Glomerular visceral epithelial cell (primary cell): ENCODE data around the gene ACTL7B.
"Not testable (repeated sequence)": the region's sequence is repeated elsewhere in the genome, so short reads cannot be mapped to it uniquely, and the experiment has no call there.

Experiments used
- DNase-seq: peaks from one replicate; pipeline ENCODE4 v3.0.0-alpha.2; 2016; ENCODE audit errors: extremely low spot score

ACTL7B gene

GRCh38 chr9:108869092-108869725, 13.4 kb upstream of the ACTL7B start:
- peak; percentile 18 for DNase-seq

DNA sequence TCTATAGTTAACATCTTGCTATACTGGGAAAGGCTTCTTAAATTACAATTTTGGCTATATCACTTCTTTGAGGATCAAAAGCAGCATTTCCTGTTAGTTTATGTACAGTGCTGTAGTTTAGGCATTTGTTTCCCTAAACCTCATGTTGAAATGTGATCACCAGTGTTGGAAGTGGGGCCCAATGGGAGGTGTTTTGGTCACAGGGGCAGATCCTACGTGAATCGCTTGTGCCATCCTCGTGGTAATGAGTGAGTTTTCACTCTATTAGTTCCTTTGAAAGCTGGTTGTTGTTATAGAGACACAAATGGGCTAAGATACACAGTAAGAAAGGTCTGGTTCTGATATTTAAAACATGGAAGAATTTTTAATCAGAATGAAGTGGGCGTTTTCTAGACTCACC, 12.0 kb upstream of the ACTL7B start:
- DNase-seq, result no peak

DNA sequence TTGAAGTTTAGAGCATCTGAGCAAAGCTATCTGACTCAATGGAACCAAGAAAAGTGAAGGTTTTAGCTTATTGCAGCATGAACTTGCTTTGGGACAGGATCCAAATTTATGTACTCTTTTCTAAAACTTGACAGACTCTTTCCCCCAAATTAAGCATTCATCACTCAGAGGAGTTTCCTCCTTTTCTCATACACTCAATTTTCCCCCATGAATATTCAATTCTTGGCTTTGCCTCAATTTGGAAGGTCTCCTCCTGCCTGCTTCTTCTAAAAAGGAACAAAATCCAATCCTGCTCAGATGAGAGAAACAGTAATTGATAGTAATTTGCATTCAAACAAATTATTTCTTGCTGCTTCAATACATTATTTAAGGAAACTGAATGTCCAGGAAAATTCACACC, 11.3 kb upstream of the ACTL7B start:
- DNase-seq, result no peak

GRCh38 chr9:108866001-108866420, 10.2 kb upstream of the ACTL7B start:
- no peak for DNase-seq

DNA sequence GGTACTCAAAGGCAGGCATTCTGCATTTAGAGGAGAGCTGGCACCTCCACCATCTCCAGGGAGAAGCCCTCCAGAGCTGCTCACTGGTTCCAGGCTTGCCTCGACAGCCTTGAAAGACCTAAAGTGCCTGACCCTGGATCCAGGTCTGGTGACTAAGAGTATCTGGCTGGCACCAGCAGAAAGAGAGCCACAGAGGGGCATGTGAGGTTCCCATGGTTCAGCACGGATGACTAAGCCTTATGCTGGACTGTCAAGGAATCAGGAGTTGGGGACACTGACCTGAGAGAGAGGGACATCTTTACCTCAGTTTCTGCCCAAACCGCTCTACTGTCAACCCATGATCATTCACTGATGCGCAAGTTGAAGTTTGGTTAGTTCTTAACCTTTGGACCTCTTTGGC, 9.3 kb upstream of the ACTL7B start:
- no peak for DNase-seq

- DNase-seq, result no peak
These were observed 8.7 kb upstream of the ACTL7B start for GRCh38 chr9:108864446-108864845.

GRCh38 chr9:108863891-108864290, 8.1 kb upstream of the ACTL7B start:
- DNase-seq, result no peak

DNA sequence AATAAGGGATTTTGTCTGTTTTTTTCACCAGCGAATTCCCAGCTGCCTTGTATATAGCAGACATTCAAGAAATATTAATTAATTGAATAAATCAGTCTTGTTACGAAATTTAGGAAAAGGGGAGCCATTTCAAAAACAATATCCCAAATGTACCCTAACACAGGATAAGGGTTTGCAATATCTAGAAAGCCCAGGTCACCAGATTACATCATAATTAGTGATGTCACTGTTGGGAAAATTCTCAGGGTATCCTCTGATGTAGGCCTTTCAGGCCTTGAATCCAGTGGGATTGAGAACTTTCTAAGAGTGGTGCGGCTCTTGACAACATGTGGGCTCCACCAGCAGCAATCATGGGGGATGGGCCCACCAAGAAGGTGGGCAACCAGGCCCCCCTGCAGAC, 6.2 kb upstream of the ACTL7B start, which contains the start of gene ACTL7A:
Gene ACTL7A (plus strand): TSS at position 270 of the 400 bp plus-strand sequence. CDS start 57 bp downstream, at position 327.
- DNase-seq, result no peak

DNA sequence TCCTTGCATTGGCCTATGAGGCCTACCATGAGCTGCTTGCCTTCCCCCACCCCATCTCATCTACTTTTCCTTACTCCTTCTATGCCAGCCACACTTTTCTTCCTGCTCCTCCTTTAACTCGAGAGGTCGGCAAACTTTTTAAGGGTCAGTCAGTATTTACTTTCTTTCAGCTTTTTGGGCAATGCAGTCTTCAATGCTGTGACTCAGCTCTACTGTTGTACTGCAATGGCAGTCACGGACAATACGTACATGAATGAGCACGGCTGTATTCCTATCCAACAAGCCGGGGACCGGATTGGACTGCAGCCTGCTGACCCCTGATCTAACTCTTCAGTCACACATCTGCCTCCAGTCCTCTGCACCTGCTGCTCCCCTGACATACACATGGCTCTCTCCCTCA, 5.7 kb upstream of the ACTL7B start:
- no peak for DNase-seq

DNA sequence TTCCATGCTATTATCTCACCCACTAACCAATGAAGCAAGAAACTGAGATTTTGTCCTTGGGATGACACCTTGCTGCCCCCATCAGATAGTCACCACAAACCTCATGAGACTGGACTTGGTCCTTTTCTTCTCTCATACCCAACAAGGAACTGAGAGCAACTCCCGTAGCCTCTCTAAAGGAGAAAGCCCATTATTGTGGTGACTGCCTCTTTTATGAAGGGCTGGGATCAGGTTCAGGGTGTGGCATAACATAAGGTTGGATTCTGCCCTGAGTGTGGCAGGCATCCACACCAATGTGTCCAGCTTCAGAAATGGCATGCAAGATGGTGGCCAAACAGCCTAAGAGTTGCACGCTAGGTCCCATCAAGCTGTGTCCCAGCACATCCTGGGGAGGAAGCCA, 5.0 kb upstream of the ACTL7B start:
- no peak for DNase-seq

- no peak for DNase-seq
These were observed 4.6 kb upstream of the ACTL7B start for GRCh38 chr9:108860354-108860753.

- DNase-seq, result peak; percentile 22
These were observed 3.8 kb upstream of the ACTL7B start for GRCh38 chr9:108859459-108860114.

DNA sequence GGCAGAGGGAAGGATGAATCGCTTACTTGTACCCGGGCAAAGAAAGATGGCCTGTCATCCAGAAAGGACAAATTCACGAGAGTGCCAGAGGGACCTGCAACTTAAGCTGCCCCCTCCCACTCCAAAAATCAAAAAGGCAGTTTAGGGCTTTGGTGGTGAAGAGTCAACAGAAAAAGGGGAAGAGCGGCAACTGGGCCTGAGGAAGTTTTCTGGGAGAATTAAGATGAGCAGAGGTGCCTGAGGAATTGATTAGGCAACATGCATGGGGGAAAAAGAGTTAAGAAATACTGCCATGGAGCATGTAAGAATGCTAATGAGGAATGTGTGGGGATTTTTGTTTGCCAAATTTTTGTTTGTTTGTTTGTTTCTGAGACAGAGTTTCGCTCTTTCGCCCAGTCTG, 1.8 kb upstream of the ACTL7B start:
- DNase-seq, result no peak

GRCh38 chr9:108855529-108855886, 278 bp downstream of the ACTL7B start:
- DNase-seq, result no peak

GRCh38 chr9:108854641-108855528, 901 bp downstream of the ACTL7B start:
- no peak for DNase-seq

DNA sequence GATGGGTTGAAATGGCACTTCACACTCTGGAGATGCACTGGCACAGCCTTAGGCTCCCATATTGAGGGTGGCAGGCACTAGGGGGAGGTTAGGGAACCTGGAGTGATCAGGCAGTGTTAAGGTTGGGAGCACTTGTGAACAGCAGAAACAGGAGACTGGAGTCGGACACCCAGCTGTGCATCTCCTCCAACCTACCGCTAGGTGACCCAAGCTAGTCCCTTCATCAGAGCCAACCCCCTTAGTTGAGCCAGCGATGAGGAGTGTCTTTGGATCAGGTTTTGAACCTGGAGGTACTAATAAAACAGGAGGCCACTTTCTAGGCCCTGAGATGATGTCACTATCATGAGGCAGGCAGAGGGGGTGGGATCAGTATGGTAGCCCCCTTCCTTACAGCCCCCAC, 1.7 kb downstream of the ACTL7B start:
- no peak for DNase-seq

GRCh38 chr9:108852079-108852478, 3.7 kb downstream of the ACTL7B start:
- no peak for DNase-seq

DNA sequence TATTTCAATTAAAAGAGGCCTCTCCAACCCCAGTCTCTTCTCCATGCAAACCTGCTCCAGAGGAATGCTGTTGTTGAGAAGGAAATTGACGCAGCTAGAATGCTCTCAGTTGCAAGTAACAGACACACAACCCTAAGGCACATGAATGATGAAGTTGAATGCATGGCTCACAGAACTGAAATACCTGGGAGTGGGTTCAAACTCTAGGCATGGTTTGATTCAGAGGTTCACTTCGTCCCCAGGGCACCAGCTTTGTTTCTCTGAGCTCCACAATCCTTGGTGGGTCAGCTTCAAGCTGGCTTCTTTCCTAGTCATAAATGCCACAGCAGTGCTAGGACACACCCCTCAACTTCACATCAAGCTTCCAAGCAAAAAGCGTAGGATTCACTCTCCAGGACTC, 4.6 kb downstream of the ACTL7B start:
- DNase-seq, result no peak

GRCh38 chr9:108850293-108850897, 5.4 kb downstream of the ACTL7B start:
- no peak for DNase-seq

DNA sequence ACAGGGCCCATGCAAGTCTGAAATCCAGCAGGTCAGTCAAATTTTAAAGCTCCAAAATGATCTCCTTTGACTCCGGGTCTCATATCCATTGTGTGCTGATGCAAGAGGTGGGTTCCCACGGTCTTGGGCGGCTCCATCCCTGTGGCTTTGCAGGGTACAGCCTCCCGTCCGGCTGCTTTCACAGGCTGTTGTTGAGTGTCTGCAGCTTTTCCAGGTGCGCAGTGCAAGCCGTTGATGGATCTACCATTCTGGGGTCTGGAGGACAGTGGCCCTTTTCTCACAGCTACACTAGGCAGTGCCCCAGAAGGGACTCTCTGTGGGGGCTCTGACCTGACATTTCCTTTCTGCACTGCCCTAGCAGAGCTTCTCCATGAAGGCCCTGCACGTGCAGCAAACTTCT, 7.5 kb downstream of the ACTL7B start:
- not testable (repeated sequence) for DNase-seq

DNA sequence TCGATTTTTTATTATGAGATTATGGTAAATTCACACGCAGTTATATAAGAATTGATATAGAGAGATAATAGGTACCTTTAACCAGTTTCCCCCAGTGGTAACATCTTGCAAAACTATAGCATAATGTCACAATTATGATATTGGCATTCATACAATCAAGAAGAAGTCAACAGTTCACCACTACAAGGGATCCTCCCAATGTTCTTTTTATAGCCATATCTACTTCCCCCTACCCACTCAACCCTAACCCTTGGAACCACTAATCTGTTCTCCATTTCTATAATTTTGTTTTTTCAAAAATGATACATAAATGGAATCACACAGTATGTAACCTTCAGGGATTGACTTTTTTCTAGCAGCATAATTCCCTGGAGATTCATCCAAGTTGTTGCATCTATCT, 9.8 kb downstream of the ACTL7B start:
- DNase-seq, result no peak

DNA sequence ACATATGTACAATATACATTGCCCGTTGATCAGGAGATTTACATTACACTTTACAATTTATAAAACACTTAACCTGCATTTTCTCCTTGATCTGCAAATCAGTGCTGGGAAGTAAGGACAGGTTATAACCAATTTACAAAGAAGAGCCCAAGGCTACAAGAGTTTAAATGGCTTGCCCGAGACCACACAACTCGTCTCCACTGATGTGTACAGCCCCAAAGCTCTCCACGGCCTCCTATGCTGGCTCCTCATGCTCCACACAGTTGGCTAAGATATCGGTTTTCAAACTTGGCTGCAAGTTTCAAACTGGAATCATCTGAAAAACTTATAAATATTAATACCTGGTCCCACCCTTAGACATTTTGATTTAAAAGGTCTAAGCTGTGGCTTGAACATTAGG, 10.3 kb downstream of the ACTL7B start:
- no peak for DNase-seq
